Fibroblast of lung (primary cell): Measurements from ENCODE around the gene MEDAG.

Source experiments
- EZH2 ChIP-seq: IDR thresholded peaks from 2 replicates; pipeline ENCODE4 v1.5.1; 2012; ENCODE audit warnings: low read length, control low read depth, mild to moderate bottlenecking; ENCODE audit errors: missing control alignments
- TF ChIP-seq, protein P1 (sequence below), 2 donors: IDR thresholded peaks in 1 of 2; conservative IDR thresholded peaks in 1 of 2; 1 replicate in 1 of 2; 2 replicates in 1 of 2; pipeline ENCODE4 v1.5.1; 2011 to 2012; ENCODE audit warnings: low read length in 2 of 2, control low read depth in 1 of 2, inconsistent platforms in 1 of 2, low read depth in 1 of 2, mild to moderate bottlenecking in 1 of 2

DNA sequence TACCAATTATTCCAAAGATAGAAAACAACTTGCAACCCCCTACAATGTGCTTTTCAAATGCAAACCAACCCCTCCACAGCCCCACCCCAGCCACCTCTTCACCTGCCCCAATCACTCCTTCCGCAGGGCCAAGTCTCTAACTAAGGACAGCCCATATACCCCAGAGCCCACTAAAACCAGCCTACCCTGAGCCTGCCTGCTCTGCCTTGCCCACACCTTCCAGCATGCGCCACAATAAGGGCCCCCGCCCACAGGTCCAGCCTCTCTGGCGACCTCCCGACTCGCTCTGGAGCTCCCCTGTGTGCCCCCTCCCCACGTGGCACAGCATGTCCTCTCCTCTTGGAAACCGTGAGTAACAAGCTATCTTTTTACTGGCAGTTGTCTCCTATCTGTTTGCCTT lies 42.8 kb upstream of the MEDAG start:
- TF ChIP-seq, protein P1, sequence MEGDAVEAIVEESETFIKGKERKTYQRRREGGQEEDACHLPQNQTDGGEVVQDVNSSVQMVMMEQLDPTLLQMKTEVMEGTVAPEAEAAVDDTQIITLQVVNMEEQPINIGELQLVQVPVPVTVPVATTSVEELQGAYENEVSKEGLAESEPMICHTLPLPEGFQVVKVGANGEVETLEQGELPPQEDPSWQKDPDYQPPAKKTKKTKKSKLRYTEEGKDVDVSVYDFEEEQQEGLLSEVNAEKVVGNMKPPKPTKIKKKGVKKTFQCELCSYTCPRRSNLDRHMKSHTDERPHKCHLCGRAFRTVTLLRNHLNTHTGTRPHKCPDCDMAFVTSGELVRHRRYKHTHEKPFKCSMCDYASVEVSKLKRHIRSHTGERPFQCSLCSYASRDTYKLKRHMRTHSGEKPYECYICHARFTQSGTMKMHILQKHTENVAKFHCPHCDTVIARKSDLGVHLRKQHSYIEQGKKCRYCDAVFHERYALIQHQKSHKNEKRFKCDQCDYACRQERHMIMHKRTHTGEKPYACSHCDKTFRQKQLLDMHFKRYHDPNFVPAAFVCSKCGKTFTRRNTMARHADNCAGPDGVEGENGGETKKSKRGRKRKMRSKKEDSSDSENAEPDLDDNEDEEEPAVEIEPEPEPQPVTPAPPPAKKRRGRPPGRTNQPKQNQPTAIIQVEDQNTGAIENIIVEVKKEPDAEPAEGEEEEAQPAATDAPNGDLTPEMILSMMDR (conservative IDR thresholded peaks at IDR 0.05 in 1 of 2, IDR thresholded peaks at IDR 0.05 in 1 of 2; ENCODE audit: low read depth in 1 of 2, low read length in 2 of 2): no peak
- no peak for TF ChIP-seq EZH2
